ENCODE results near the gene BAHD1.

DNA sequence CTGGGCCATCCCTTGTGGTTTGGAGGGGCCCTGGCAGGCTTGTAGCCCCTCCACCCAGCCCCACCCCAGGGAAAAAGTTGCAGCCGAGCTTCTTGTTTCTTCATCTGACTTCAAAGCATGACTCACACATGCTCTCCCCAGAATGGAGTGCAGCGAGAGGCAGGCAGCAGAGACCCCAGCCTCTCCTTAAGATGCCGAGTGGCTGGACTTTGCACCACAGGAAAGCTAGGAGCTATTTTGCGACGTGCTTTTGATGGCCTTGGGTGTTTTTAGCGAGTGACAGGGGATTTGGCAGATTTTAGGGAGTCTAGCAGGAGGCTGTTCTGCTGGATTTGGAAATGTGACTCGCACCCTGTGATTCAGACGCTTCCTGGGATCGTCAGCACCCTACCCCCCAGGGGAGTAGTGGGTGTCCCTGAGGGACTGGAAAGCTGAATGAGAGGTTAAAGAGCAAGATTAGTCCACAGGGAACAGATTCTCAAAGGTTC is 14.2 kb downstream of the BAHD1 start:
- TF ChIP-seq, protein P1, sequence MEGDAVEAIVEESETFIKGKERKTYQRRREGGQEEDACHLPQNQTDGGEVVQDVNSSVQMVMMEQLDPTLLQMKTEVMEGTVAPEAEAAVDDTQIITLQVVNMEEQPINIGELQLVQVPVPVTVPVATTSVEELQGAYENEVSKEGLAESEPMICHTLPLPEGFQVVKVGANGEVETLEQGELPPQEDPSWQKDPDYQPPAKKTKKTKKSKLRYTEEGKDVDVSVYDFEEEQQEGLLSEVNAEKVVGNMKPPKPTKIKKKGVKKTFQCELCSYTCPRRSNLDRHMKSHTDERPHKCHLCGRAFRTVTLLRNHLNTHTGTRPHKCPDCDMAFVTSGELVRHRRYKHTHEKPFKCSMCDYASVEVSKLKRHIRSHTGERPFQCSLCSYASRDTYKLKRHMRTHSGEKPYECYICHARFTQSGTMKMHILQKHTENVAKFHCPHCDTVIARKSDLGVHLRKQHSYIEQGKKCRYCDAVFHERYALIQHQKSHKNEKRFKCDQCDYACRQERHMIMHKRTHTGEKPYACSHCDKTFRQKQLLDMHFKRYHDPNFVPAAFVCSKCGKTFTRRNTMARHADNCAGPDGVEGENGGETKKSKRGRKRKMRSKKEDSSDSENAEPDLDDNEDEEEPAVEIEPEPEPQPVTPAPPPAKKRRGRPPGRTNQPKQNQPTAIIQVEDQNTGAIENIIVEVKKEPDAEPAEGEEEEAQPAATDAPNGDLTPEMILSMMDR (IDR thresholded peaks at IDR 0.05) = no peak
- no peak for TF ChIP-seq POLR2AphosphoS5 (IDR thresholded peaks at IDR 0.05)
